GM23338 (cell line): Measurements from ENCODE around the gene SIL1. TPM values are rescaled to one million over a fixed set of nuclear protein-coding genes. Genes with fewer than 3 reads are reported as not detected.

Experiments used
- ATAC-seq: fragments of 200-7000 bp; cut with Tn5 transposase; 3 replicates; pipeline ENCODE4 v1.9.1; 2020
- DNase-seq: peaks from one replicate; pipeline ENCODE4 v3.0.0-alpha.2; 2015; ENCODE audit warnings: low spot score
- H2AFZ ChIP-seq: fragments of 200-600 bp; sonication (generic); 2 replicates; pipeline ENCODE4 v1.8.0; 2016; ENCODE audit warnings: antibody characterized with exemption, mild to moderate bottlenecking, moderate library complexity
- H3F3A ChIP-seq: fragments of 200-600 bp; sonication (generic); replicated peaks from 2 replicates; pipeline ENCODE4 v1.8.0; 2017; ENCODE audit warnings: antibody characterized with exemption, mixed run types, low read depth
- H3K27ac ChIP-seq: fragments of 200-600 bp; sonication (generic); 2 replicates; pipeline ENCODE4 v1.6.1; 2016; ENCODE audit warnings: low read depth
- H3K27me3 ChIP-seq: fragments of 200-600 bp; sonication (generic); 2 replicates; pipeline ENCODE4 v1.8.0; 2016; ENCODE audit warnings: mild to moderate bottlenecking, mixed run types, moderate library complexity; ENCODE audit not compliant: insufficient read depth
- H3K36me3 ChIP-seq: fragments of 200-600 bp; sonication (generic); 2 replicates; pipeline ENCODE4 v1.8.0; 2016; ENCODE audit warnings: mild to moderate bottlenecking; ENCODE audit not compliant: insufficient read depth
- H3K4me1 ChIP-seq: fragments of 200-600 bp; sonication (generic); 2 replicates; pipeline ENCODE4 v1.8.0; 2016; ENCODE audit warnings: mild to moderate bottlenecking, moderate library complexity; ENCODE audit not compliant: insufficient read depth
- H3K4me2 ChIP-seq: fragments of 200-600 bp; sonication (generic); 2 replicates; pipeline ENCODE4 v1.7.1; 2017; ENCODE audit warnings: mixed run types
- H3K4me3 ChIP-seq: fragments of 200-600 bp; sonication (generic); 2 replicates; pipeline ENCODE4 v1.6.1; 2016; ENCODE audit warnings: mixed run types
- H3K79me2 ChIP-seq: fragments of 200-600 bp; sonication (generic); replicated peaks from 2 replicates; pipeline ENCODE4 v1.8.0; 2017; ENCODE audit warnings: mild to moderate bottlenecking; ENCODE audit not compliant: insufficient read depth
- H3K9me2 ChIP-seq: fragments of 200-600 bp; sonication (generic); 2 replicates; pipeline ENCODE4 v1.8.0; 2017; ENCODE audit not compliant: insufficient read depth
- H4K20me1 ChIP-seq: fragments of 200-600 bp; sonication (generic); replicated peaks from 2 replicates; pipeline ENCODE4 v1.8.0; 2017; ENCODE audit warnings: mild to moderate bottlenecking; ENCODE audit not compliant: insufficient read depth
- H3K27ac Mint-ChIP-seq: 2 replicates; pipeline ENCODE4 v1.8.0; 2020; ENCODE audit warnings: inconsistent platforms, mild to moderate bottlenecking, moderate library complexity, mixed read lengths
- H3K27me3 Mint-ChIP-seq: 3 replicates; pipeline ENCODE4 v1.8.0; 2022; ENCODE audit warnings: low read depth, mild to moderate bottlenecking, moderate library complexity, mixed read lengths, inconsistent platforms; ENCODE audit not compliant: insufficient read depth, poor library complexity
- H3K36me3 Mint-ChIP-seq: 3 replicates; pipeline ENCODE4 v1.8.0; 2021; ENCODE audit warnings: low read depth, mild to moderate bottlenecking, inconsistent platforms, moderate library complexity, mixed read lengths
- H3K4me1 Mint-ChIP-seq: 3 replicates; pipeline ENCODE4 v1.8.0; 2020; ENCODE audit warnings: mild to moderate bottlenecking, inconsistent platforms, mixed read lengths
- H3K4me3 Mint-ChIP-seq: 3 replicates; pipeline ENCODE4 v1.8.0; 2021; ENCODE audit warnings: moderate library complexity, mild to moderate bottlenecking, inconsistent platforms, mixed read lengths
- H3K9me3 Mint-ChIP-seq: 3 replicates; pipeline ENCODE4 v1.8.0; 2020; ENCODE audit warnings: moderate library complexity, mild to moderate bottlenecking, inconsistent platforms, mixed read lengths
- CREB1 ChIP-seq: fragments of 250-450 bp; sonication (Bioruptor Pico); IDR thresholded peaks from 2 replicates; pipeline ENCODE4 v1.5.0; 2020; ENCODE audit warnings: low read depth, mild to moderate bottlenecking, moderate library complexity
- CTCF ChIP-seq, 2 experiments: fragments of 200-600 bp in 1 of 2; sonication (generic) in 1 of 2; conservative IDR thresholded peaks; 2 replicates each; pipeline versions ENCODE4 v1.5.1 to v1.6.1; 2016 to 2017; ENCODE audit warnings: antibody characterized with exemption in 2 of 2, low read depth in 2 of 2, mild to moderate bottlenecking in 2 of 2, moderate library complexity in 1 of 2
- ETS1 ChIP-seq: IDR thresholded peaks from 2 replicates; pipeline ENCODE4 v1.6.1; 2016; ENCODE audit warnings: antibody characterized with exemption
- EZH2phosphoT487 ChIP-seq: fragments of 200-600 bp; sonication (generic); IDR thresholded peaks from one replicate; pipeline ENCODE4 v1.8.1; 2018; ENCODE audit warnings: antibody characterized with exemption; ENCODE audit not compliant: unreplicated experiment
- JUNB ChIP-seq: IDR thresholded peaks from one replicate; pipeline ENCODE4 v1.6.1; 2016; ENCODE audit warnings: antibody characterized with exemption; ENCODE audit not compliant: unreplicated experiment
- NANOG ChIP-seq: IDR thresholded peaks from 2 replicates; pipeline ENCODE4 v1.6.1; 2016; ENCODE audit warnings: antibody characterized with exemption, borderline replicate concordance
- POLR2AphosphoS5 ChIP-seq: IDR thresholded peaks from 2 replicates; pipeline ENCODE4 v1.6.1; 2016; ENCODE audit warnings: antibody characterized with exemption, low read depth
- REST ChIP-seq: IDR thresholded peaks from one replicate; pipeline ENCODE4 v1.6.1; 2018; ENCODE audit warnings: antibody characterized with exemption; ENCODE audit not compliant: unreplicated experiment
- STAT1 ChIP-seq: IDR thresholded peaks from one replicate; pipeline ENCODE4 v1.6.1; 2016; ENCODE audit warnings: antibody characterized with exemption; ENCODE audit not compliant: unreplicated experiment
- ZNF114 ChIP-seq: fragments of 250-450 bp; sonication (Bioruptor Pico); IDR thresholded peaks from 2 replicates; pipeline ENCODE4 v1.5.0; 2020; ENCODE audit warnings: mild to moderate bottlenecking, moderate library complexity
- ZNF331 ChIP-seq: fragments of 250-450 bp; sonication (Bioruptor Pico); IDR thresholded peaks from 2 replicates; pipeline ENCODE4 v1.5.0; 2020; ENCODE audit warnings: low read depth, mild to moderate bottlenecking, moderate library complexity
- polyA plus RNA-seq: library from polyadenylated mRNA; unstranded; fragments of >200 nt; fragmentation: Nextera tagmentation; extraction: Ambion mirVana; gene quantifications from 2 replicates; pipeline ENCODE4 v1.2.1, GENCODE V29; 2016
- total RNA-seq: library from RNA; depleted of rRNA; stranded (reverse); fragments of >200 nt; shearing (Covaris generic); gene quantifications from 2 replicates; pipeline ENCODE4 v1.2.3, GENCODE V29; 2014

Gene SIL1
- total and polyA plus RNA-seq, 2 experiments from 2014 or later, result 5.5 to 5.9 TPM

GRCh38 chr5:139021346-139021745 lies 176.8 kb downstream of the SIL1 start:
- DNase-seq (no peak), ATAC-seq (no peak)
- H3K9me3 Mint-ChIP-seq, result no peaks in the 10 kb centered on the region
- H2AFZ ChIP-seq, result no peak overlapping the region
- no peaks in the 10 kb centered on the region for H3K9me2 ChIP-seq
- H3K4me1 ChIP-seq, result peaks cover 8% of the 10 kb centered on the region
- no peaks in the 10 kb centered on the region for H3K27me3 Mint-ChIP-seq
- peaks cover 8% of the 10 kb centered on the region; the same call in 2 of the 3 replicates for H3K4me1 Mint-ChIP-seq
- H3K27ac ChIP-seq, result no peak overlapping the region
- H3K27ac Mint-ChIP-seq, result no peak overlapping the region
- no peak for TF ChIP-seq REST
- TF ChIP-seq CREB1, result no peak
- TF ChIP-seq EZH2phosphoT487, result no peak
- no peak for TF ChIP-seq NANOG
- TF ChIP-seq STAT1, result no peak
- no peak for TF ChIP-seq POLR2AphosphoS5
- no peak for TF ChIP-seq JUNB
- H3K4me3 Mint-ChIP-seq, result no peak overlapping the region
- no peaks in the 10 kb centered on the region for H3K79me2 ChIP-seq
- H3K27me3 ChIP-seq, result no peaks in the 10 kb centered on the region
- H3F3A ChIP-seq, result no peaks in the 10 kb centered on the region
- H3K36me3 ChIP-seq, result no peaks in the 10 kb centered on the region
- no peaks in the 10 kb centered on the region; the same call in 2 of the 3 replicates for H3K36me3 Mint-ChIP-seq
- no peaks in the 10 kb centered on the region for H4K20me1 ChIP-seq
- no peak overlapping the region for H3K4me3 ChIP-seq
- no peak overlapping the region for H3K4me2 ChIP-seq

- Histone ChIP-seq H3K27me3 (no peaks in the 10 kb centered on the region), H3K27ac (no peak overlapping the region)
- no peak overlapping the region for H3K4me3 Mint-ChIP-seq
- TF ChIP-seq EZH2phosphoT487 (no peak), CTCF (conservative IDR thresholded peaks at IDR 0.05; ENCODE audit: low read depth in 2 of 2) (no peak), REST (no peak), ZNF114 (CRISPR knock-in tag) (no peak), ETS1 (no peak), ZNF331 (CRISPR knock-in tag) (no peak), POLR2AphosphoS5 (no peak)
Observed at GRCh38 chr5:139019880-139020279, 178.3 kb downstream of the SIL1 start.

More at GRCh38 chr5:139019880-139020279, 178.3 kb downstream of the SIL1 start:
- Histone ChIP-seq H3K79me2 (no peaks in the 10 kb centered on the region), H4K20me1 (no peaks in the 10 kb centered on the region), H3K4me2 (no peak overlapping the region), H3K9me2 (no peaks in the 10 kb centered on the region), H3F3A (no peaks in the 10 kb centered on the region), H3K36me3 (no peaks in the 10 kb centered on the region), H2AFZ (no peak overlapping the region), H3K4me3 (no peak overlapping the region), H3K4me1 (peaks cover 8% of the 10 kb centered on the region)
- H3K9me3 Mint-ChIP-seq, result no peaks in the 10 kb centered on the region
- H3K27ac Mint-ChIP-seq, result no peak overlapping the region
- H3K4me1 Mint-ChIP-seq, result peaks cover 8% of the 10 kb centered on the region; the same call in 2 of the 3 replicates
- DNase-seq, result no peak
- H3K27me3 Mint-ChIP-seq, result no peaks in the 10 kb centered on the region
- no peaks in the 10 kb centered on the region; the same call in 2 of the 3 replicates for H3K36me3 Mint-ChIP-seq
- no peak for ATAC-seq
